K562 (cell line): ENCODE data around the gene GCDH. TPM values are rescaled to one million over a fixed set of nuclear protein-coding genes. Genes with fewer than 3 reads are reported as not detected.
A peak's percentile ranks its signal among the peaks of the same experiment; 100 is the strongest.

ENCODE experiments used
- CHD7 ChIP-seq: fragments of 200-600 bp; sonication (generic); IDR thresholded peaks from one replicate; pipeline ENCODE4 v1.6.1; 2012; ENCODE audit warnings: mild to moderate bottlenecking, low read depth, low read length, inconsistent platforms
- GTF2E2 ChIP-seq: fragments of 200-800 bp; sonication (Bioruptor generic); IDR thresholded peaks from 2 replicates; pipeline ENCODE4 v1.6.1; 2016; ENCODE audit warnings: missing genetic modification characterization, missing compliant biosample characterization
- MLX ChIP-seq, 2 experiments: fragments of 450-650 bp in 1 of 2; sonication (generic) in 1 of 2; formaldehyde crosslinking; conservative IDR thresholded peaks; 2 replicates each; pipeline versions ENCODE4 v1.4.0 to v1.8.1; 2020 to 2022; ENCODE audit warnings: mild to moderate bottlenecking in 1 of 2, missing genetic modification reagents in 1 of 2
- NFIC ChIP-seq: fragments of 450-650 bp; IDR thresholded peaks from 2 replicates; pipeline ENCODE4 v1.6.1; 2017; ENCODE audit warnings: mild to moderate bottlenecking, inconsistent platforms
- PHB2 ChIP-seq: fragments of 450-650 bp; IDR thresholded peaks from 2 replicates; pipeline ENCODE4 v1.6.1; 2017; ENCODE audit warnings: low read depth
- ZBTB8A ChIP-seq: fragments of 450-650 bp; IDR thresholded peaks from 2 replicates; pipeline ENCODE4 v1.6.1; 2018; ENCODE audit warnings: mild to moderate bottlenecking, moderate library complexity; ENCODE audit not compliant: partially characterized antibody
- polyA plus RNA-seq, 8 experiments: library from polyadenylated mRNA; depleted of rRNA in 4 of 8; stranded (reverse) in 5 of 8; unstranded in 3 of 8; fragments of >200 nt; fragmentation: Nextera tagmentation in 2 of 8; fragmentation: Illumina TruSeq in 1 of 8; extraction: Ambion mirVana in 2 of 8; extraction: Trizol in 1 of 8; gene quantifications; 2 replicates each; pipeline versions ENCODE4 v1.2.1 to v1.2.3, GENCODE V29; 2011 to 2014; ENCODE audit warnings: inconsistent platforms in 1 of 8, missing spikeins in 1 of 8
- total RNA-seq, 7 experiments: library from RNA; depleted of rRNA in 6 of 7; stranded (reverse); fragments of >200 nt in 6 of 7; fragmentation: Illumina TruSeq in 2 of 7; extraction: Trizol in 2 of 7; gene quantifications; 2 replicates each; pipeline versions ENCODE4 v1.2.1 to v1.2.3, GENCODE V29; 2011 to 2021; ENCODE audit warnings: low replicate concordance in 1 of 7

The GCDH gene
- total and polyA plus RNA-seq, 9 of the 15 experiments (the other 6 are each of a cell fraction or from before 2014, with no cell fraction given): 2.9 to 50.8 (median 19.1) TPM

DNA sequence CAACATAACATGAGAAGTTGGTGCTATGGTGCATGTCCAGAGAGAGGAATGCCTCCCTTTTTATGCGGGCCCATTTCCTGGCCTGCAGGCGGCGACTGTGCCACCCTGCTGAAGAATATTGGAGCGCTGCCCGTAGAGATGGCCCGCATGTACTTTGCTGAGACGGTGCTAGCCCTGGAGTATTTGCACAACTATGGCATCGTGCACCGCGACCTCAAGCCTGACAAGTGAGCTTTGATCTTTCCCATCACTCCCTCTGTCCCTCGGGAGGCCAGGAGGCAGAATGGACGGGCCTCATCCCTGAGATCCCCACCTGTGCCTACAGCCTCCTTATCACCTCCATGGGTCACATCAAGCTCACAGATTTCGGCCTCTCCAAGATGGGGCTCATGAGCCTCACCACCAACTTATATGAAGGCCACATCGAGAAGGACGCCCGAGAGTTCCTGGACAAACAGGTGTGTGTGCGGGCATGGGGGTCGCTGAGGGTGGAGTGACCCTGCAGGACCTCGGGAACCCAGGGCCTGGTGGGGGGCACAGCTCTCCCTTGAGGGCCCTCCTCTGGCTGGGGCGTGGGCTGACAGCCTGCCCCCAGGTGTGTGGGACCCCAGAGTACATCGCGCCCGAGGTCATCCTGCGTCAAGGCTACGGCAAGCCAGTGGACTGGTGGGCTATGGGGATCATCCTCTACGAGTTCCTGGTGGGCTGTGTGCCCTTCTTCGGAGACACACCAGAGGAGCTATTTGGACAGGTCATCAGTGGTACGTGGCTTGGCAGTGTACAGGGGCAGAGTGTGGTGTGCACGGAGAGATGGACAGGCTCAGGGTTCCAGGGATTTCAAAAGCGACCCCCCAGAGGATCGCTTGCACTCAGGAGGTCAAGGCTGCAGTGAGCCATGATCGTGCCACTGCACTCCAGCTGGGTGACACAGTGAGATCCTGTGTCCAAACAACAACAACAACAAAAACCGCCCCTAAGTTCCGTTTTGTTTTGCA, 25.9 kb upstream of the GCDH start (continued):
- TF ChIP-seq CHD7: no peak
- TF ChIP-seq PHB2: no peak
- TF ChIP-seq NFIC: peak; percentile 51
- TF ChIP-seq GTF2E2 (tag): no peak
- no peak for TF ChIP-seq ZBTB8A
- no peak for TF ChIP-seq MLX (CRISPR knock-in tag; conservative IDR thresholded peaks at IDR 0.05)
- TF ChIP-seq, all 486 proteins: peak for 5
